OCI-LY1 (cell line): Measurements from ENCODE around the gene LMTK3.

Source experiments
- CTCF ChIP-seq: fragments of 200-600 bp; sonication (generic), shearing (Covaris generic); IDR thresholded peaks from 2 replicates; pipeline ENCODE4 v1.5.1; 2017; ENCODE audit warnings: mild to moderate bottlenecking, antibody characterized with exemption, low read length, moderate library complexity, mixed read lengths
- EZH2 ChIP-seq: fragments of 200-600 bp; sonication (generic), shearing (Covaris generic); IDR thresholded peaks from 2 replicates; pipeline ENCODE4 v1.8.0; 2017; ENCODE audit warnings: borderline replicate concordance, mixed run types, mild to moderate bottlenecking, antibody characterized with exemption, low read length, moderate library complexity, mixed read lengths

- TF ChIP-seq EZH2 (no peak), CTCF (no peak)
These were observed 17.5 kb upstream of the LMTK3 start for GRCh38 chr19:48529156-48529555.
